ENCODE measurements around the gene TFG.

The TFG gene

GRCh38 chr3:100720426-100720825 lies 11.1 kb downstream of the TFG start:
- H3K27me3 ChIP-seq (replicated peaks), result no peaks in the 10 kb centered on the region
- H3K4me3 ChIP-seq (ENCODE audit: low read depth, low read length), result no peak overlapping the region
- TF ChIP-seq CTCF (IDR thresholded peaks at IDR 0.05; ENCODE audit: low read depth, low read length, missing control alignments), result no peak
- in situ Hi-C loops (cut with HindIII; ENCODE audit: low pct_ligation_motif_present, low sequenced_read_pairs), result no loop called here
- DNase-seq, result no peak
- H3K36me3 ChIP-seq (replicated peaks), result peaks cover 36% of the 10 kb centered on the region
- no peak overlapping the region for H3K27ac ChIP-seq

GRCh38 chr3:100725935-100726513 lies 16.7 kb downstream of the TFG start:
- H3K27me3 ChIP-seq (replicated peaks), result no peaks in the 10 kb centered on the region
- in situ Hi-C loops (cut with HindIII; ENCODE audit: low pct_ligation_motif_present, low sequenced_read_pairs), result no loop called here
- peaks cover 59% of the 10 kb centered on the region for H3K36me3 ChIP-seq (replicated peaks)
- no peak overlapping the region for H3K27ac ChIP-seq
- no peak for TF ChIP-seq CTCF (IDR thresholded peaks at IDR 0.05; ENCODE audit: low read depth, low read length, missing control alignments)
- H3K4me3 ChIP-seq (ENCODE audit: low read depth, low read length), result no peak overlapping the region
- DNase-seq, result no peak

- H3K36me3 ChIP-seq (replicated peaks), result peaks cover 57% of the 10 kb centered on the region
- in situ Hi-C loops (cut with HindIII; ENCODE audit: low pct_ligation_motif_present, low sequenced_read_pairs), result no loop called here
- H3K4me3 ChIP-seq (ENCODE audit: low read depth, low read length), result no peak overlapping the region
Measured at GRCh38 chr3:100726706-100727105, 17.4 kb downstream of the TFG start.

GRCh38 chr3:100730524-100730923 lies 21.2 kb downstream of the TFG start:
- in situ Hi-C loops (cut with HindIII; ENCODE audit: low pct_ligation_motif_present, low sequenced_read_pairs), result no loop called here
- Histone ChIP-seq H3K4me3 (ENCODE audit: low read depth, low read length) (no peak overlapping the region), H3K27me3 (replicated peaks) (no peaks in the 10 kb centered on the region), H3K36me3 (replicated peaks) (peaks cover 60% of the 10 kb centered on the region), H3K27ac (no peak overlapping the region)
- TF ChIP-seq CTCF (IDR thresholded peaks at IDR 0.05; ENCODE audit: low read depth, low read length, missing control alignments), result no peak
- DNase-seq, result no peak

More at GRCh38 chr3:100726706-100727105, 17.4 kb downstream of the TFG start:
- Histone ChIP-seq H3K27me3 (replicated peaks) (no peaks in the 10 kb centered on the region), H3K27ac (no peak overlapping the region)
- no peak for TF ChIP-seq CTCF (IDR thresholded peaks at IDR 0.05; ENCODE audit: low read depth, low read length, missing control alignments)
- no peak for DNase-seq

GRCh38 chr3:100732435-100732834 lies 23.1 kb downstream of the TFG start:
- in situ Hi-C loops (cut with HindIII; ENCODE audit: low pct_ligation_motif_present, low sequenced_read_pairs), result no loop called here
- H3K4me3 ChIP-seq (ENCODE audit: low read depth, low read length), result no peak overlapping the region
- peaks cover 53% of the 10 kb centered on the region for H3K36me3 ChIP-seq (replicated peaks)
- H3K27me3 ChIP-seq (replicated peaks), result no peaks in the 10 kb centered on the region
- TF ChIP-seq CTCF (IDR thresholded peaks at IDR 0.05; ENCODE audit: low read depth, low read length, missing control alignments), result no peak
- H3K27ac ChIP-seq, result no peak overlapping the region
- DNase-seq, result no peak

GRCh38 chr3:100737334-100737733 lies 28.0 kb downstream of the TFG start:
- peak; percentile 43 for TF ChIP-seq CTCF (IDR thresholded peaks at IDR 0.05; ENCODE audit: low read depth, low read length, missing control alignments)
- DNase-seq, result peak; percentile 6
- H3K36me3 ChIP-seq (replicated peaks), result peaks cover 65% of the 10 kb centered on the region

More at GRCh38 chr3:100737334-100737733, 28.0 kb downstream of the TFG start:
- no peaks in the 10 kb centered on the region for H3K27me3 ChIP-seq (replicated peaks)
- no peak overlapping the region for H3K27ac ChIP-seq
- no peak overlapping the region for H3K4me3 ChIP-seq (ENCODE audit: low read depth, low read length)
- in situ Hi-C loops (cut with HindIII; ENCODE audit: low pct_ligation_motif_present, low sequenced_read_pairs), result no loop called here
